DMS 273 (cell line): ENCODE measurements around the gene GUCA1C.

Experiments
- DNase-seq: peaks from one replicate; lab custom pipeline; 2025; ENCODE audit not compliant: unreplicated experiment; lab: John Stamatoyannopoulos, UW

Gene GUCA1C, protein sequence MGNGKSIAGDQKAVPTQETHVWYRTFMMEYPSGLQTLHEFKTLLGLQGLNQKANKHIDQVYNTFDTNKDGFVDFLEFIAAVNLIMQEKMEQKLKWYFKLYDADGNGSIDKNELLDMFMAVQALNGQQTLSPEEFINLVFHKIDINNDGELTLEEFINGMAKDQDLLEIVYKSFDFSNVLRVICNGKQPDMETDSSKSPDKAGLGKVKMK

DNA sequence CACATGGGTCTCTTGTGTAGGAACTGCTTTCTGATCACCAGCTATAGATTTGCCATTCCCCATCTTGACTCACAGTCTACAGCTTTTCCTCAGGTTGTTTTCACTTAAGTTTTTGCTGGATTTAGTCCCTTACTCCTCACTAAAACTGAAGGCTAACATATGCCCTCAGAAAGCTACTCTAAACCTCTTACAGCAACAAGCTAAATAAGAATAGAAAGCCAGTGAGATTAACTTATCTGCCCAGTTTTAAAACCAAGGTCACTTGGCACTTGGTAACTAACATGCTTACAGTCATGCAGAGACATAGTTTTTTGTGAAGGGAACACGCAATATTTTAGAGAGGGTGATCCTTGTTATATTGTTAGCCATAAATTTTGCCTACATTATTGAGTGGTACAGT lies at the start of gene GUCA1C:
Gene GUCA1C (minus strand): TSS at position 180 of the 400 bp plus-strand sequence. CDS start 117 bp downstream, at position 63.
- no peak for DNase-seq

DNA sequence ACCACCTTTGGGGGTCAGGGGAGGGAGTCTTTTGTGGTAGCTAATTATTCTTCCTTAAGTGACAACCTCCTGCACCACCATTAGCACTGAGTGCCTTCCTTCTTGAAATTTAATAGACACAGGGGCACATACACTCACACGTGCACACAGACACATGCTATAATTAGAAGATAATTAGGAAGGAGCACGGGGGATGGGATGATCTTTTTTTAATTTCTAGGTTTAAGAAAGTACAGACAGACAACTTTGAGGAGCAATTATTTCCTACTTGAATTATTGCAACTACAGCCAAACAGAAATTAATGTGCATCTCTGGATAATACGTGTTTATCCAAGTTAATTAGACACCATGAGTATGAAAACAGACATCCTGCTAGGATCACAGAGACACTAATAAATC lies 44.8 kb upstream of the GUCA1C start:
- DNase-seq: no peak

- DNase-seq: peak; percentile 34
Measured at GRCh38 chr3:108985844-108986243, 32.2 kb upstream of the GUCA1C start.

GRCh38 chr3:108983051-108983450 lies 29.4 kb upstream of the GUCA1C start:
- no peak for DNase-seq

DNA sequence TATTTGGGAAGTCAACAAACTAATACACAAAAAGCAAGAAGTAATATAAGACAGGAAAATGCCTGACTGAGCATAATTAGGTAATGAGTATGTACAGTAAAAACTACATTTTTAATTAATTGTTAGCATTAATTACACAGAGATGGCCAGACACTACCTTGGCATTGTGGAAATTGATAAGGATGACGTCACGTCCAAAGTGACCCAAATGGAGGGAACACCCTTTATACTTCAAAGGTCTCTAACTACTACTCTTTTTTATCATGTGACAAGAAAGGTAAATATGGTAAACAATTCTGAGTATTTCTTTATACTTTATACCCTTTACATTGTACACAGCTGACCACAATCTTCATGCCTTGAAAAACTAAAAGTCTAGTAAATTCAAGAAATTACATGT lies 22.4 kb upstream of the GUCA1C start:
- no peak for DNase-seq

DNA sequence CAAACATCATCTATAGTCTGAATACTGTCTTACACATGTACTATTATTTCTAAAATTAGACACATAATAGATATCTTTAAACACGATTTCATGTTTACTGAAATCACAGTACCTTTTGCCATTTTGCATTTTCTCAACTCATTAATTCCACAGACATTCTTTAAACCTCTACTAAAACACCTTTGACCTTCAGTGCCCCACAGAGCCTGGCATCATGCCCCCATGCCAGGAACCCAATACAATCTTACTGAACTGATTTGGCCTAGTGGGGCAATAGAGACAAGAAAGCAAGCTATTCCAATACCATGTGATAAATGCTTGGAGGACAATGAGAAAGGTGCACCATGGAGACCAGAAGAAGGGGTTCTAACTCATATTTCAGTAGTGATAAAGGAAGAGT lies 19.3 kb upstream of the GUCA1C start:
- DNase-seq: no peak

- no peak for DNase-seq
Measured at GRCh38 chr3:108972482-108972881, 18.8 kb upstream of the GUCA1C start.

GRCh38 chr3:108970561-108970960 lies 16.9 kb upstream of the GUCA1C start:
- DNase-seq: peak; percentile 76

DNA sequence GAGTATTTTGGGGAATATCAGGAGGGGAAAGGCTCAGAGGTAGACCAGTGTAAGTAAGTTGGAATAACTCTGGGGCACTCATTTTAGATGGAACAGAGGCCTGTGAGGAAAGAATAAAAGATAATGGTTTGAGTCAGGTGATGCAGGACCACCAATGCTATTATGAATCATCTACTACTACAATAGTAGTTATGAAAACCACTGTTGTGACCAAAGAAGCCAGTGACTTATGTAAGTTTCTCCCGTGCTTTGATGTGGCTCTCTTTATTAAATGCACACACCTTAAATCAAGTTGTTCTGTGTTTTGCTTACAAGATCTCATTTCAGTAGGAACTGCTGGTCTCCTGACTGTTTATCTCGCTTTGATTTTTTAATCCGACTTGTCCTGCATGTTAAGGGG lies 13.1 kb upstream of the GUCA1C start:
- DNase-seq: no peak

- no peak for DNase-seq
Measured at GRCh38 chr3:108959017-108959416, 5.3 kb upstream of the GUCA1C start.

DNA sequence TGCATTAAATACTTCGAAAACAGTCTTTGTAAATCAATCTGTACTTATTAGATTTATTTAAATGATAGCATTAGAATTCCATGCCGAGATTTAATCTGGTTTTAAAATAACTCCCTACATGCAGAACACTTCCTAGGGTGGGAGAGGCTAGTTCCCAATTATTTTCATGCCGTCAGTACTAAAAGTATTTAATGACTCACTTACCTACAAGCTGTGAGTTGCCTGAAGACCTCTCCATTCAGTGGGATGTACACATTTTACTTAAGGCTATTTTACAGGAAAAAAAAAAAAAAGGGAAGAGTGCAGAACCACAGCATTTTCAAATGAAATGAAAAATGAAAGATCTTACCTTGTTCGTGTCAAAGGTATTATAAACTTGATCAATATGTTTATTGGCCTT lies 469 bp downstream of the GUCA1C start:
- DNase-seq: no peak

DNA sequence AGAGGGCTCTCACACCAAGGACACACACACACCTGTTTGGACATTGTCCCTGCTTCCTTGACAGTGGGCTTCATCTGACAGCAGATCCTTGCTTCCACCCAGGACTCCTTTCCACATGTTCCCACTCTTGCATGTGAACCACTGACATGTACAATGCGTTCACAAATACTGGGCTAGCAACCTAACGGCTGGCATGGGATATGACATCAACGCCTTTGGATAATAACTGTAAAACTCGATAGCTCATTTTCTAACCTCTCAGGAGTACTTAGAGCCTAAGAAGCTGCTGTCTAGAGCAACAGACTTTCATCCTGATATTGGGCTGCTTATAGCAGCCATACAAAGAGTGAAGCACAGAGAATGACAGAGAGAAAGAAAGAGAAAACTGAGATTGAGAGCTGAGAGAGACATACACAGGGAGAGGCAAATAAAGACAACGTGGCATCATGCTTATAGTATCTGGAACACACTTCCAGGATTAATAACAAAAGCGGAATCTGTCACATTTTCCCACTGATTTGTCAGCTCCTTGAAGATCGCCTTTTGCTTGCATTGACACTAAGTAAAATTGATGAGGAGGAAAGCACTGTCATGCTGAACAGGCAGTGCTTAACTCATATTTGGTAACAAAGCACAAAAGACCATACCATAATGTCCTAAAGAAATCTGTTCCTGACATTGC lies 1.7 kb downstream of the GUCA1C start:
- DNase-seq: no peak

- DNase-seq: no peak
Measured at GRCh38 chr3:108947855-108948254, 5.8 kb downstream of the GUCA1C start.

GRCh38 chr3:108946292-108947285 lies 7.1 kb downstream of the GUCA1C start:
- DNase-seq: no peak

DNA sequence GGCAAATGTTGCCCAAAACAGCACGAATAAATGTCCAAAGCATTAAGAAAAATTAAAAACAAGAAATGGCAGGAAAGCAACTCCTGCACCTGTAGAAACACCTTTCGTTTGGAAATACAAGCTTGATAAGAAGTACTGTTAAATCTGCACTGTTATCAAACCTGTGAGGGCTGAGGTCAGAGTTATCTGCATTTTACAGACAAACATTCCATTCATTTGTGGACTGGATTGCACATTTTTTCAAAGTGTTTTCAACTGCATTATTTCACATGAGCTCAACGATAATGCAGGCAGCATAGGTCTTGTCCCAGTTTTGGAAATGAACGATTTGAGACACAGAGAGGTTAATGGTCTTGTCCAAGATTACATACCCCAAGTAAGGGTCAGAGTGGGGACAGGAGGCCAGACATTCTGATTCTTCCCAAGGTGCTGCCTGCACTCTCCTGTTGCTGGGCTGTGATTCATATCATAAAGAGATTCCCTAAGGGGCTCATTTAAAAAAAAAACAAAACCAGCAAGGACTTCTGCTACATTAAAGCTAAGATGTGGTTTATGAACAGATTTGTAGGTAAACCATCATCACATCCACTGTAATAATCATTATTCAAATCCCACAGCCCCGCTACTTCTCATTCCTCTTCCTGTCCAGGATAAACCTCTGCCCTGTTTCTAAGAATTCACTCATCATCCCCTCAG lies 13.0 kb downstream of the GUCA1C start:
- DNase-seq: no peak

- no peak for DNase-seq
Measured at GRCh38 chr3:108940166-108940565, 13.5 kb downstream of the GUCA1C start.

DNA sequence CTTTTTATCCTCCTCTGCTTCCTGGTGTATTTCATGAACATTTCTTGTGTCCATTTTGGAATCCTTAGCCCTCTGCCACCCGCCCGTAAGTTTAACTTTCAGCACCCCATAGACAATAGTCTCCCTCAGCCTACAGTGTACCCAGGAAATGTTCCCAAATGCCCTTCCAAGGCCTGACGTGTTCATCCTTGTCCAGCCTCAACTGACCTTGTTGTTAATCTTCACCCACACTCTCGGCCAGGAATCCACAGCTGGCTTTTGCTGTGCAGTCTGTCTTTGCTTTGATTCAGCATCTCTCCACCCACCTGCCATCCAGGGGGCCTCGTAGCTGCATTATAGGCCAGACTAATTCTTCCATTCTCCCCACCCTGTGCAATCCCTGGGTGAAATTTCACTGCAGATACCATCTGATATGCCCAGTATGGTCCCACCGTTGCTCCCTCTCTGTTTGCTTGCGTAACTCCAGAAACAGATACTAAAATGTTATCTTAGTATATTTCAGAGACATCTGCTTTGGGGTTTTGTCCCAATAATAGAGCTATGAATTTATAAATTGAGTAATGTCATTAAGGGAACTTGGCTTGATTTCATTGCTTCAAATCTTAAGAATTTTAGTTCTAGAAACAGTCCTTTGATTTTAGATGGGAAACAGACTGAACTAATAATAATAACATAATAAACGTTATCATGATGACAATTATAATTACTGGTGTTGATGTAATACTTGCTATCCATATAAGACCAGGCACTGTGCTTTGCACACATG lies 16.6 kb downstream of the GUCA1C start:
- DNase-seq: no peak

DNA sequence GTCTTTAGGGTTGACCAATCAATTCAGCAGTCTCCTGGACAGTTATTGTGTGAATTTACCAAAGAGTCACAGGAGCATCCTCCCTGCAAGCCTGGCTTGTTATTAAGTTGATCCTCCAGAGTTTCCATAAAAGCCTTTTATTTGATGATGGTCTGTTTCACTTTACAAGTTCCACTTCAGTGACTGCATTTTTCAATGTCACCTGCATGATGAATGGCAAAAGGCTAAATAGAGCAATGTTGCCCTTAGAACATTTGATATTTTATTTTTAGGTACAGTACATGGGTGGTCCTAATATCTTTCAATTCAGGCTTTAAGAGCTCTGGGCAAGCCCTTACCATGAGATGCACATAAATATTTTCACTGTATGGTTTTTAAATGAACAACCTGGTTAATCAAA lies 22.6 kb downstream of the GUCA1C start:
- no peak for DNase-seq

- no peak for DNase-seq
Measured at GRCh38 chr3:108918866-108919265, 34.8 kb downstream of the GUCA1C start.
